ENCODE data around the gene DRC1.

DRC1 gene

DNA sequence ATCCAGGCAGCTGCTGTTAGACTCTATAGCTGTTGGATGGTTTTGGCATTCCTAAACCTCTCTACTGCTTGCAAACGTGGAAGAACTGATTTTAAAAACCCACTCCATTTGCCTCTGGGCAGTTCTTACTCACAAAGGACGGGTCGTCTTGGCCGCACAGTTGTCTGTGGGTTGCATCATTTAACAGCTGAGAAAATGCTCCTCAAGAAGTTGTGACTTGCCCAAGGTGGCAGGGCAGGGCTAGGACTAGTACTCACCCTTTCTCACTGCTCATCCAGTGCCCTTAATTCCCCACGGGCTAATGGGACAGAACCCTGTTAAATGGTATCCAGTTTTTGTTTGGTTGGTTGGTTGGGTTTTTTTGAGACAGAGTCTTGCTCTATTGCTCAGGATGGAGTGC, 997 bp upstream of the DRC1 start:
- DNase-seq = no peak

DNA sequence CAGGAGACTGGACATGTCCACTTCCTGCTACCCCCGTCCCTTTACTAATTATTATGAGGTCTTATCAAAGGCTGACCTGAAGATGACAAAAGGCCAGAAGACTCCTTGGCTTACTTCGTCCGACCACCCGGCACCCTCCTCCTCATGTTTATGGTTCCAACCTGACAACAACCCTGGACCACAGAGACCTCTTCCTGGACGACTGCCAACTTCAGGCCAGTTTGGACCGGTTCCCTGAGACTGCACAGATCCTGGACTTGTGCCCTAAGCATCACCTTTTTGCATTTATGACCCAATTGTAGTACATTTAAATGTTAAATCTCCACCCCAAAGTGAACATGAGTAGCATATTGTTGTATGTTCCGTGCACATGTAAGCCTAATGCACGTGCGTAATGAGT, 5.8 kb downstream of the DRC1 start:
- DNase-seq = no peak

DNA sequence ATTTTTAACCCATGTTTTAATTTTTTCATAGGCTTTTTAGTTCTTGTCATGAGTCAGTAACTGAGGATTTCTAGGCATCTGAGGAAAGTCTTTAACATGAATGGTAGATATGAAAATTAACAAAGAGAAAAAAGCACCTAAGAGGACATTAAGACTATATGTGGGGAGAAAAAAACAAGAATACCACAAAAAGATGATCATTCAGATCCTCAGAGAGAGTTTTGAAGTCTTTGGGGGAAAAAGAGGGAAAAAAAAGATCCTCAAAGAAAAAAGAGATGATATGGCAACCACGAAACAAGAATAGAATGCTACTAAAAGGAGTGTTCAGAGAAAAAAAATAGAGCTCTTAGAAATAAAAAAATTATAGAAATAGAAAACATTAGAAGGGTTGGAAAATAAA, 8.1 kb downstream of the DRC1 start:
- no peak for DNase-seq

DNA sequence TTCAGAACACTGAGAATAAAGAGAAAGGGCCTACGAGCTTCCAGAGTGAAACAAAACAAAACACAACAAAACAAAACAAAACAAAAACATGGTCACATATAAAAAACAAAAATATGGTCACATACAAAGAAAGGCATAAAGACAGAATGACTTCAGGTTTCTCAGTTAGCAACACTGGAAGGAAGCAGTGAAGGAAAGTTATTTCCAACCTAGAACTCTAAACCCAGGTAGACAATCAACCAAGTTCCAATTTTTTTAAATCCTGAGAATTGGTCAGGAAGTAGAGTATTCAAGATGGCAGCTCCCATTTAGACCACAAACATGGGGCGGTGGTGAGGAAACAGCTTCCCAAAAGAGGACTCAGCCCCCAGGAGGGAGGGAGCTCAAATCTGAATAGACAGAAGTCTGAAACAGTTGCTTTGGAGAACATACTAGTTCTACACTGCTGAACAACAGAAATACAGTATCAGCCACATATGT, 9.1 kb downstream of the DRC1 start:
- no peak for DNase-seq

DNA sequence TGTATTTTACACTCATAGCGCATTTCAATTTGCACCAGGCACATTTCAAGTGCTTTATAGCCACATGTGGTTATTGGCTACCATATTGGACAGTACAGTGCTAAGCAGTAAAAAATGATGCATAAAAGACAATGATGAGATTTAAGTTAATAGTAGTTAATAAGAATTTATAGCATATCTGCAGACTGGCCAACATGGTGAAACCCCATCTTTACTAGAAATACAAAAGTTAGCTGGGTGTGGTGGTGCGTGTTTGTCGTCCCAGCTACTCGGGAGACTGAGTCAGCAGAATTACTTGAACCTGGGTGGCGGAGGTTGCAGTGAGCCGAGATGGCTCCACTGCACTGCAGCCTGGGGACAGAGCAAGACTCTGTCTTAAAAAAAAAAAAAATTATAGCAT, 9.7 kb downstream of the DRC1 start:
- DNase-seq = no peak

DNA sequence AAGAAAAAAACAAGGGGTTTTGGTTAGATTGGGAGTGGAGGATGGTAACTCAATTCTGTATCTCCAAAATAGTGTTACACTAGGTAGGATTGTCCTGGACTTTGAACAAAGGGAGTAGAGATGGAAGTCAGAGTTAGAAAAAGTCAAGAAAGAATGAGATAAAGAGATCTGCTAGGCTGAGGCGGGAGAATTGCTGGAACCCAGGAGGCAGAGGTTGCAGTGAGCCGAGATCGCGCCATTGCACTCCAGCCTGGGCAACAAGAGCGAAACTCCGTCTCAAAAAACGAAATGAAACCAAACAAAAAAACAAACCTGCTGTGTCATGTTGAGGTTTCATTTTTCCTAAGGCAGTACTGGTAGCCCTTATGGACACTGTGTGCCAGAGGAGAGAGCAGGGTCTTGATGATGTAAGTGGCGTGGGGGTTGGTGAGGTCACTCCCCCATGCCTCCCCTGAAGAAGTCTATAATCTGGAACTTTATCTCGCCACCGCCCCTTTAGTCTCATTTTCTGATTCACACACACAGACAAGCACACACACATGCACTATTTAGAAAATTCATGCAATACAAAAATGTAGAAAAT, 10.5 kb downstream of the DRC1 start:
- DNase-seq = no peak

DNA sequence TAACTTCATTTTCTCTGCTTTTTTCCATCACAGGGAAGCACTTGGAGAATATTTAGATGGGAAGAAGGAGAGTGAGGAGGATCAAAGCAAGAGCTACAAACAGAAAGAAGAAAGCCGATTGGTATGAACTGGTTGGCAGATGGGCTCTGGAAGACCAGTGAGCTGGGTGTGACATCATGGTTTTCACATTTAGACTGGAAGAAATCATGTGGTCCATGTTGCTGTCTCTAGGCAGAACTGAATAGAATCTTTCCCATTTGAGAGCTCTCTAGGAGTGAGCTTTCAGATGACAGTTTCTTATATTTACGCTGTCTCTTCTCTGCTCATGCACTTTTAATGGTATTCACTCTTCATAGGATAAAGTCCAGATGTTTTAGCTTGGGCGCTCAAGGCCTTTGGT, 12.6 kb downstream of the DRC1 start:
- no peak for DNase-seq

DNA sequence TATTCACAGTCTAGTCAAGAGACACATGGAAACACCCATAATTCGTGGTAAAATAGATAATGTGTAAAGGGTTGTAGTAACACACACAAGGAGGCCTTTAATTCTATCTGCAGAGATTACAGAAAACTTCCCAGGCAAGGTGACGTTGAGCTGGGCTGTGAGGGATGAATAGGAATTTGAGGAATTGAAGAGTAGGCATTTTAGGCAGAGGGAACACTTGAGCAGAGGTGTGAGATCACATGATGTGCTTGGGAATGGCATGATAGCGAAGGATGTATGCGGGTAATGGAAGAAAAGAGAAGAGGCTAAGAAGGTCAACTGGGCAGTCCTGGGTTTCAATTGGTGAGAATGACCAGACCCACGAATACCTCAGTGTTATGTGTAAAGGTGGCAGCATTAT, 20.2 kb downstream of the DRC1 start:
- DNase-seq = no peak

DNA sequence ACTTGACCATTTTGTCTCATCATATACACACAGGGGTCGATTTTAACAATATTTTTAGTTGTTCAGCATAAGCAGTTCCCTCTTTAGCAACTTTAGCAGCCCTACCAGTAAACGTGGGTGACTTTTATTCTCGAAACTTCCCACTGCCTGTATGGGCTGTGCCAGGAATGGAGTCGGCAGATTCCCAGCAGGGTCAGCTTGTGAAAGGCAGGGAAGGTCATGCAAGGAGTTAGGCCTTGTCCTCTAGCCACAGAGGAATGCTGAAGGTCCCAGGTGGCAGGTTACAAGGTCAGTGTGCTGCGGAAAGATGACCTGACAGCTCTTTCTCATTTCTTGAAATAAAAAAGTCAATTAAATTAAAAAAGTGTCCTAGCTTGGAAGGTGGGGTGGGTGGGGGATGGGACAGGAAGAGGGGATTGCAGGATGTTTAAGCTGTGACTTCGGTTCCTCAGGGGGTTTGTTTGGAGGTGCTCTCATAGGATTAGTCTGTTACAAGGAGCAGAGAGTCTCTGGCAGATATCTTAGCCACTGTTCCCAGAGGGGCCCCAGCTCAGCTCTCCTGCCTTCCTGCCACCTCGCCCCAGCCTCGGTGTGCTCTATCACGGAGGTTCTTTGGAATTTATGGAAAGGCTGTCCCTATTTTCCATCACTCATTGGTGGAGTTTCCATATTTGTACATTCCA, 21.4 kb downstream of the DRC1 start:
- no peak for DNase-seq

DNA sequence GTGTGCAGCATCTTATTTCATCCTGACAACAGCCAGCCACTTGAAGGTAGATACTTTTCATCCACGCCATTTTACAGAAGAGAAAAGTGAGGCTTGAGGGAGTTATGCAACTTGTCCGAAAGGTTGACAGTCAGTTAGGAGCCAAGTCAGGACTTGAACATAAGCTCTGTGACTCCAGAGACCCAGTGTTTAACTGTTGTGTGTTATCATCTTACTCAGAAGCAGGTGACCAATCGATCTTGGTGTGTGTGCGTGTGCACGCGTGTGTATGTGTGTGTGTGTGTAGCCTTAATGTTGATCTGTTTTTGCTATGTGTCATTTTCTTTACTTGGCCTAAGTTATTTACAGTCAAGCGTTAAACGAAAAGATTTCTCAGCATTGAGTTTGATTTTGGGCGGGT, 22.0 kb downstream of the DRC1 start:
- no peak for DNase-seq

DNA sequence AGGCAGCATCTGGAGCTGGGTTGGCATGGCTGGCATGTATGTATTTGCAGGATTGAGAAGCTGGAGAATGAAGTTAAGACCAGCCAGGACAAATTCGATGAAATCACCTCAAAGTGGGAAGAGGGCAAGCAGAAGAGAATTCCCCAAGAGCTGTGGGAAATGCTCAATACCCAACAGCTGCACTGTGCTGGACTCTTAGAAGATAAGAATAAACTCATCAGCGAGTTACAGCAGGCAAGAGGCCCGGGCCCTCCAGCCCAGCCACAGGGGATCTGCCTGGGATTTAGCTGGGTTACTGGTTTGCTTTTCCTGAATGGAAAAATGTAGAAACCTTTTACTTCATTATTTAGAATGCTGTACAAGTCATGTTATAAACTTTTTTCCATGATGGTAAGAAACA, 22.5 kb downstream of the DRC1 start:
- DNase-seq = no peak

DNA sequence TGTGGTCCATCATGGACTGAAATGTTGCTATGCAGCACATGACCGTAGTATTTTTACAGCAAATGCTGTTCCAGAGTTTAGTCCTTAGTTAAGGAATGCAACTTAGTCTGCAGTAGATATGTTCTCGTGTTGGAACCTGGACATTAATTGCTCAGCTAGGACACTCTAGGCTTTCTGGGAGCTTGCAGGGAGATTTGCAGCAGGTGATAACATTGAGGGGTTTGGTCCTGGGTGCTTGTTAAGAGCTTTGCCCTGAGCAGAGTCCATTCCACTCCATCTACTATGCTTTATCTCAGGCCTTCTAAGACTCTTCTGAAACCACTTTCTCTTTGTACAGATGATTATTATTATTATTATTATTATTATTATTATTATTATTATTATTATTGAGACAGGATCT, 27.1 kb downstream of the DRC1 start:
- no peak for DNase-seq

DNA sequence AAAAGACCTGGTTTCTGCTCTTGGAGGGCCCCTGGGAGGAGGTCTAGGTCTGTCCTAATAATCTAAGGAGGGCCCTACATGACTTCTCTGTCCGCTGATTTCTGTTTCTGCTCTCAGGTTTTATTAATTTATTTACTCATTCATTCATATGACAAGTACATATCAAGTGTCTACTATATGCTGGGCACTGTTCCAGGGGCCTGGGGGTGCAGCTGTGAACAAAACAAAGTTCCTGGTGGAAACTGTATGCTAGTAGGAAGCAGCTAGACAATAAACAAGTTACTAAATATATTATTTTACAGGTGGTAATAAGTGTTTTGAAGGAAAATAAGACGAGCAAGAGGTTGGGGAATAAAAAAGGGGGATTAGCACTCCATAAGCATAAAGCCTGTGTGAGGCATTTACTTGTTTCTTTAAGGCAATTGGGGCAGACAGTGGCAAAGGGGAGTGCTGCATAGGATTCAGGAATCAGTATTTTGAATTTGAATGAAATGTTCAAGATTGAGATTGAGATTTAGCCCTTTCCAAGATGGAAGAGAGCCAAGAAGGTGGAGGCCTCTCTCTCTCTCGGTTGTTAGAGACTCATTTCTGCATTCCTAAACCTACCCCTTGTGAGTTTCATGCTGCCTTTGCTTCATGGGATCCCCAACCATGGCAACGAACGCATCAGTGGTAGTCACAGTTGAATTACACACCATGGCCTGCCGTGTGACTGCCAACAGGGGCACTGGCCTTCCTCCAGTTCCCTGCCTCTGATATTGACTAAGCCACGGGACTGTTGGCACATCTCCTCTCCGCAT, 28.3 kb downstream of the DRC1 start:
- no peak for DNase-seq

DNA sequence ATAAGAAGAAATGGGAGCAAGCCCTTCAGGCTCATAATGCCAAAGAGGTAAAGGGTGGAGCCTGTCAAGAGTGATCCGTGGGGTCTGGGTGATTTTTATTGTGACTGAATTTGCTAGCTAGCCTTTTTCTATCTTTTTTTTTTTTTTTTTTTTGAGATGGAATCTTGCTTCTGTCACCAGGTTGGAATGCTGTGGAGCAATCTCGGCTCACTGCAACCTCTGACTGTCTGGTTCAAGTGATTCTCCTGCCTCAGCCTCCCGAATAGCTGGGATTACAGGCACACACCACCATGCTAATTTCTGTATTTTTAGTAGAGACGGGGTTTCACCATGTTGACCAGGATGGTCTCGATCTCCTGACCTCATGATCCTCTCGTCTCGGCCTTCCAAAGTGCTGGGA, 29.1 kb downstream of the DRC1 start:
- DNase-seq = no peak

DNA sequence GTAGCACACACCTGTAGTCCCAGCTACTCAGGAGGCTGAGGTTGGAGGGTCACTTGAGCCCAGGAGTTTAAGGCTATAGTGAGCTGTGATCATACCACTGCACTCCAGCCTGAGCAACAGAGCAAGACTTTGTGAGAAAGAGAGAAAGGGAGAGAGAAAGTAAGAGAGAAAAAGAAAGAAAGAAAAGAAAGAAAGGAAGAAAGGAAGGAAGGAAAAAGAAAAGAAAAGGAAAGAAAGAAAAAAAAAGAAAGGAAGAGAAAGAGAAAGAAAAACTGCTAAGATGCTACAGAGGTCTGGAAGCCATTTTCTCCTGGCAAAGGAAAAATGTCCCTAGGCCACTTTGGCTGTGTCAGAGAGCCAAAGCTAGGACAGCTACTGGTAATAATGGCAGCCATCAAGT, 30.6 kb downstream of the DRC1 start:
- no peak for DNase-seq

DNA sequence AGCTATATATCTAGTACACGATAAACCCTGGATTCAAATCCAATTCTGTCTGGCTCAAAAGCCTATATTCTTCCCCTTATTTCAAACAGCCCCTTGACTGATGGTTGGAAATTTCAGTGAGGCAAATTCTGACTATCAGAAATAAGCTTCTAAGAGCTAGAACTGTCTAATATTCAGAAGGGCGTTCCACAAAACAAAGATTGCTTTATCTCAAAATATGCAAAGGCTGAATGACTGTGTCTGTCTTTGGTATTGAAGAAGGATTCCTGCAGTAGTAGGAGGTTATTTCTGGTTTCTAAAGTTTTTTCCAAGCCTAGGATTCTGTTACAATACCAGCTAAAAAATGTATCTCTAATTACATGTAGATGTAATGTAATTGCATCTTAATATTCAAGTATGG, 31.1 kb downstream of the DRC1 start:
- DNase-seq = no peak

DNA sequence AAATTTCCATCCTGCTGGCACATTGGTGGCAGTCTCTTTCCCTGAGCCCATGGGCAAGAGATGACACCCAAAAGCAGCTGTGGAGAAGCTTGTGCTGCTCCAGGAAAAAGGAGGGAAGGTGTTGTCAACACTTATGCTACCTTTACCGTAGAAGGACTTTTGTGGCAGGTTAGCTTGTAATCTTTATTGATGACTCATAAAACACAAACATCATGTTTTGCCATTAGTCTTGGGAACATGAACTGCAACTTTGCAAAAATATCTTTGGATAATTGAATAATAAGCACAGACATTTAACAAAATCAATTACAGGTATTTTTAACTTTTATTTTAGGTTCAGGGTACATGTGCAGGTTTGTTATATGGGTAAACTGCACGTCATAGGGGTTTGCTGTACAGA, 33.4 kb downstream of the DRC1 start:
- DNase-seq = no peak

DNA sequence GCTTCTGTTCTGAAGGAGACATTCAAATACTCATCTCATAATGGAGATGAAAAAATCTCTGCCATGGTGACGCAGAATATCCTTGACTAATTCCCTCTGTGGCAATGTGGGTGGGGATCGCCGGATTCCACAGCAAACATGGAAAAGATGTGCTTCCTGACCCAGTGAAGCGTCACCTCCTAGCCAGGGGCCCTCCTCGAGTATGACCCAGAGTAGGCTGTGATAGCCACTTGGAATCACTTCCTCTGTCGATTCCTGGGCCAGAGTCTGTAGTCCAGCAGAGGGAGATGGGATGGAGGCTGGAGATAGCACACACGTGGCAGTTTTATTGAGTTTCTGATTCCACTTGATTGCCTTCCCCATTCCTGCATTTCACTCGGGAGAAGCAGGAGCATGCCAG, 36.8 kb downstream of the DRC1 start:
- no peak for DNase-seq

DNA sequence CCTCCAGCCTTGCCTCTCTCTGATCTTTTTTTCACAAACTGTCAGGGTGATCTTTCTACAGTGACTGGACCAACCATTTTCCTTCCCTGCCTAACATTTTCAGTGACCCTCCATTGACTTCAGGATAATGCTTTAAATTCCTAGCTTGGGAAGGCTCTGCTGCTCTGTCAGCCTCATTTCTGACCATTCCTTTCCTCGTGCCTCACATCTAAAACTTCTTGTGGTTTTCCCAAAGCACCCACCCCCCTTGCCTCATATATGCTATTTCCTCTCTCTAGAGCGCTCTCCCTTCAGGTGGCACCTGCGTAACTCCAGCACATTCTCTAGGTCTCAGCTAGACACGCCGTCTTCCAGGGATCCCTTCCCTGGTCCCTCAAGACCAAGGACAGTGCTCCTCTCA, 37.2 kb downstream of the DRC1 start:
- DNase-seq = no peak

DNA sequence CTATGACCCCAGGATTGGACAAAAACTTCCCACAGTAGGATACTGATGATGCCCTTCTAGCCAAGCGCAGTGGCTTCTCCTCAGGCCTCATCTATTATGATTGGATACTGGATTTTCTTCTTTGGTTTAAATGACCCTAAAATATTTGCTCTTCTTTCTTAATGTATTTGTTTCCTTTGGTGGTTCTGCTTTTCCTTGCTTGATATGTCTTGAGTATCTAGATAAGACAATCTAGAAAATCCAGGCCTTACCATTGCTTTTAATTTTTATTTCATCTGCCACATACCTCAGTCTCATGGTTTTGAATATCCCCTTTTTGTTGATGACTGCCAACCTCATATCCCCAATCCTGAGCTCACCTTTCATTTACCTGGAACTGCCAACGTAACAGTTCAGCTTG, 40.6 kb downstream of the DRC1 start:
- DNase-seq = no peak

DNA sequence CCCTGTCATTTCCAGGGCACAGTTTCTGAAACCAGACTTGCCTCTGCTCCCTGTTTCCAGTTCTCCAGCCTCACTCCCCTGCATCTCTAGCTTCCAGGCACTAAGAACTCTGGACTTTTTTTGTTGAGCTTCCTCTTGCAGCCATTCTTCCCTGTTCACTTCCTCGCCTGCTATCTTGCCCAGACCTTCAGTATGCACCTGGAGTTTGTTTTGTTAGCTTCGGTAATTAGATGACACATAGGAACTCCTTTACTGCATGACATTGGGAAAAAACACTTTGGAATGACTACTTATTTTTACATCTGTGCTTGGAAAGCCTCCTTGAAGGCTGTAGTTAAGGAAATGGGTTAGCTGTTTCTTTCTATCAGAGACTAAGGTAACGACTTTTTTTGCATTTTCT, 41.0 kb downstream of the DRC1 start:
- DNase-seq = no peak

DNA sequence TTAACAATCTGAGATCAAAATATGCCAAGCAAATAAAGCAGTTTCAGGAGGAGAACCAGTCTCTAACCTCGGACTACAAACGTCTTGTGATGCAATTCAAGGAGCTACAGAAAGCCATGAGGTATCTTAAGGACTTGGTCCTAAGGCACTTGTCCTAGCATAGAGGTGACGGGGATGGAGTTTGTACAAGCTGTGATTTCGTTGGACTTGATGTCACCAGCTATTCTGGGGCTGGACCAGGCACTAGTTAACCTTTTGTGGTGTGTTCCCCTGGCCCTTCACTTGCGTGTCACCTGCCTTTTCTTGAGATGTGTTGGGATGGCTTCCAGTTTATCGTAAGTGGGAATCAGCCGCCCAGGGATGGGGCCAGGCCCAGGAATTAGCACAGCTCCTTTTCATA, 42.5 kb downstream of the DRC1 start:
- no peak for DNase-seq

DNA sequence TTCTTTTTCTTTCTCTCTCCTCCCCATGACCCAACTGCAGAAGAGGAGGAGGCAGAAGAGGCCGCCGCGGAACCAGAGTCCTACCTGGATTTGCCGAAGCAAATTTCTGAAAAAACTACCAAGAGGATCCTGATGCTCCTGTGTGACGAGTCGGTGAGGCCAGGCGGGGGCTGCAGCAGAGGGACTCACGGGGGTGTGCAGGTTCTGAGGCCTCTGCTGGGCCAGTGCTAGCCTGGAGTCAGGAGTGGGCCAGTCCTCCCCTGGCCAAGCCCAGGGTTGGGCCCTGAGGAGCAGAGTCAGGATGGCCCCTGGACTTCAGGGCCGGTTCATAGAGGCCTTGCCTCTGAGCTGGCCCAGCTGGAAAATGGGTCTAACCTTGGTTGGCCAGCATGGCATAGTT, 46.9 kb downstream of the DRC1 start:
- no peak for DNase-seq

DNA sequence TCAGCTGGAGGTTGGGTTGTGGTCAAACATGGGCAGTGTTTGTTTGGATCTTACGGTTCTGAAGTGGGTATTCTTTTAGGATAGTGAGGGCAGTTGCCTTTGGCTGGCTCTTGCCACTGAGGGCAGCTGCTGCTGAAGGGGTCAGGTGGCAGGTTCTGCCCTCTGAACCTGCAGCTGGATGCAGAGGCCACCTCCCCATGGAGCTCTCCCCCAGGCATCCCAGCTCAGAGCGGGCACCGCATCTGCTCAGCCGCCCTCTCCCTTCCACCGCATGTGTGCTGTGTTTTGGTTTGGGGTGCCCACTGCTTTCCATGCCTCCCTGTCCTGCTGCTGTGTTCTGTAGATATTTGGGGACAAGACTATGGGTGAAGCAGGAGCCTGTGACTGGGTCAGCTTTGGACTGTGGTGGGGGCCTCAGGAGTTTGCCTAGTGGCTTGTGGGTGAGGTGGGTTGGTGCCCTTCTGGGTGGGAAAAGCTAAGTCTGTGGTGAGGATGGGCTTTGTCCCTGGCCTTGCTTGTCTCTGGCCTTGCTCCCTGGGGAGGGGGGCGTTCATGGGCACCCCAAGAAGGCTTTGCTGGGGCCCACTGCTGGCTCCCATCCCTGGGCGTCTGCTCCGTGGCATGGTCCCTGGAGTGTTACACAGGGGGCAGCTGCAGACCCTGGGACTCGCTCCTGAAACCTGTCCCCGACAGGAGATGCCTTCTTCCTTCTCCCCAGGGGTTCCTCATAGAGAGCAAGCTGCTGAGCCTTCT, 47.7 kb downstream of the DRC1 start:
- DNase-seq = no peak
